GM18909 (cell line): ENCODE data around the gene LRRC8D.

Experiments
- ATAC-seq: cut with Tn5 transposase; IDR thresholded peaks from one replicate; pipeline ENCODE4 v1.9.1; 2021; ENCODE audit warnings: mild to moderate bottlenecking; ENCODE audit not compliant: unreplicated experiment, poor library complexity

Gene LRRC8D

GRCh38 chr1:89806616-89807015 lies 14.2 kb upstream of the LRRC8D start:
- no peak for ATAC-seq

GRCh38 chr1:89807503-89807902 lies 13.3 kb upstream of the LRRC8D start:
- no peak for ATAC-seq

GRCh38 chr1:89807983-89808382 lies 12.8 kb upstream of the LRRC8D start:
- no peak for ATAC-seq

- no peak for ATAC-seq
These were observed 12.3 kb upstream of the LRRC8D start for GRCh38 chr1:89808441-89809117.

- no peak for ATAC-seq
These were observed 11.3 kb upstream of the LRRC8D start for GRCh38 chr1:89809556-89809955.

GRCh38 chr1:89810302-89810701 lies 10.5 kb upstream of the LRRC8D start:
- no peak for ATAC-seq

- no peak for ATAC-seq
These were observed 10.0 kb upstream of the LRRC8D start for GRCh38 chr1:89810880-89811279.

GRCh38 chr1:89812992-89813391 lies 7.8 kb upstream of the LRRC8D start:
- no peak for ATAC-seq

- no peak for ATAC-seq
These were observed 5.8 kb upstream of the LRRC8D start for GRCh38 chr1:89815040-89815439.

GRCh38 chr1:89815611-89816010 lies 5.2 kb upstream of the LRRC8D start:
- ATAC-seq, result peak; percentile 66

GRCh38 chr1:89816366-89816765 lies 4.5 kb upstream of the LRRC8D start:
- ATAC-seq, result no peak

GRCh38 chr1:89821322-89822108 lies 683 bp downstream of the LRRC8D start:
- peak; percentile 59 for ATAC-seq

GRCh38 chr1:89822109-89822962 lies 1.5 kb downstream of the LRRC8D start:
- ATAC-seq, result no peak

GRCh38 chr1:89822999-89823628 lies 2.3 kb downstream of the LRRC8D start:
- no peak for ATAC-seq

- peak; percentile 29 for ATAC-seq
These were observed 3.0 kb downstream of the LRRC8D start for GRCh38 chr1:89823679-89824292.

GRCh38 chr1:89826594-89826993 lies 5.8 kb downstream of the LRRC8D start:
- ATAC-seq, result no peak

GRCh38 chr1:89827330-89827729 lies 6.5 kb downstream of the LRRC8D start:
- ATAC-seq, result no peak

- ATAC-seq, result no peak
These were observed 7.1 kb downstream of the LRRC8D start for GRCh38 chr1:89827902-89828301.

GRCh38 chr1:89829186-89829585 lies 8.4 kb downstream of the LRRC8D start:
- ATAC-seq, result no peak

GRCh38 chr1:89831462-89832120 lies 10.8 kb downstream of the LRRC8D start:
- no peak for ATAC-seq
